HFFc6 (cell line): ENCODE data around the gene ICE1. TPM values are rescaled to one million over a fixed set of nuclear protein-coding genes. Genes with fewer than 3 reads are reported as not detected.
A peak's percentile ranks its signal among the peaks of the same experiment; 100 is the strongest.
"Not testable (repeated sequence)": the region's sequence is repeated elsewhere in the genome, so short reads cannot be mapped to it uniquely, and the experiment has no call there.

Experiments
- DNase-seq: peaks from one replicate; pipeline ENCODE4 v3.0.0-alpha.2; 2018
- H3K27ac Mint-ChIP-seq: 2 replicates; pipeline ENCODE4 v1.8.0; 2020; ENCODE audit warnings: mild to moderate bottlenecking, mixed read lengths
- H3K27me3 Mint-ChIP-seq: 2 replicates; pipeline ENCODE4 v1.8.0; 2021; ENCODE audit warnings: mild to moderate bottlenecking, moderate library complexity, mixed read lengths; ENCODE audit not compliant: insufficient read depth
- H3K36me3 Mint-ChIP-seq: 2 replicates; pipeline ENCODE4 v1.8.0; 2021; ENCODE audit warnings: low read depth, mixed read lengths
- H3K4me1 Mint-ChIP-seq: 2 replicates; pipeline ENCODE4 v1.8.0; 2020; ENCODE audit warnings: low read depth, mixed read lengths
- H3K4me3 Mint-ChIP-seq: 2 replicates; pipeline ENCODE4 v1.8.0; 2020; ENCODE audit warnings: mild to moderate bottlenecking, moderate library complexity, mixed read lengths
- H3K9me3 Mint-ChIP-seq: 2 replicates; pipeline ENCODE4 v1.8.0; 2020; ENCODE audit warnings: mild to moderate bottlenecking, mixed read lengths
- CTCF ChIP-seq: fragments of 200-600 bp; sonication (generic); IDR thresholded peaks from 2 replicates; pipeline ENCODE4 v1.5.0; 2021; ENCODE audit warnings: antibody characterized with exemption, mild to moderate bottlenecking
- total RNA-seq, 6 experiments: library from RNA; stranded (reverse); fragmentation: NEBNext Ultra II Directional; extraction: Animal tissue kit (Norgen Biotek cat#: 25700); gene quantifications; 2 replicates in 1 of 6; 3 replicates in 5 of 6; pipeline ENCODE4 v1.2.3, GENCODE V29; 2021

ICE1 gene
- total RNA-seq, 6 experiments from 2014 or later, result 19.7 to 23.8 (median 22.2) TPM

GRCh38 chr5:5394384-5394986, 28.0 kb upstream of the ICE1 start:
- TF ChIP-seq CTCF, result peak; percentile 84
- not testable (repeated sequence) for H3K4me3 Mint-ChIP-seq
- peak; percentile 41 for DNase-seq

GRCh38 chr5:5395093-5395492, 27.4 kb upstream of the ICE1 start:
- not testable (repeated sequence) for DNase-seq, H3K36me3 Mint-ChIP-seq, H3K27ac Mint-ChIP-seq, H3K27me3 Mint-ChIP-seq, H3K4me3 Mint-ChIP-seq, H3K9me3 Mint-ChIP-seq
- peaks cover 16% of the 10 kb centered on the region; the same call in 1 of the 2 replicates for H3K4me1 Mint-ChIP-seq

More at GRCh38 chr5:5394384-5394986, 28.0 kb upstream of the ICE1 start:
- H3K27ac Mint-ChIP-seq, H3K9me3 Mint-ChIP-seq, H3K36me3 Mint-ChIP-seq, H3K27me3 Mint-ChIP-seq: not testable (repeated sequence)
- H3K4me1 Mint-ChIP-seq, result peaks cover 16% of the 10 kb centered on the region; the same call in 1 of the 2 replicates

- Mint-ChIP-seq H3K4me1 (peaks cover 7% of the 10 kb centered on the region; the same call in 1 of the 2 replicates), H3K27me3 (peaks cover 2% of the 10 kb centered on the region), H3K9me3 (no peaks in the 10 kb centered on the region), H3K4me3 (no peak overlapping the region), H3K36me3 (no peaks in the 10 kb centered on the region), H3K27ac (no peak overlapping the region)
- TF ChIP-seq CTCF, result no peak
- DNase-seq, result no peak
Observed at GRCh38 chr5:5398071-5398470, 24.4 kb upstream of the ICE1 start.

GRCh38 chr5:5401095-5401494, 21.4 kb upstream of the ICE1 start:
- Mint-ChIP-seq H3K36me3 (no peaks in the 10 kb centered on the region), H3K27ac (no peak overlapping the region), H3K4me1 (peaks cover 7% of the 10 kb centered on the region; the same call in 1 of the 2 replicates), H3K27me3 (peaks cover 6% of the 10 kb centered on the region), H3K9me3 (no peaks in the 10 kb centered on the region), H3K4me3 (no peak overlapping the region)
- no peak for TF ChIP-seq CTCF
- no peak for DNase-seq

GRCh38 chr5:5403741-5404140, 18.7 kb upstream of the ICE1 start:
- H3K4me3 Mint-ChIP-seq, result no peak overlapping the region

More at GRCh38 chr5:5403741-5404140, 18.7 kb upstream of the ICE1 start:
- Mint-ChIP-seq H3K4me1 (no peaks in the 10 kb centered on the region), H3K27ac (no peak overlapping the region), H3K36me3 (no peaks in the 10 kb centered on the region), H3K9me3 (no peaks in the 10 kb centered on the region), H3K27me3 (peaks cover 10% of the 10 kb centered on the region)
- TF ChIP-seq CTCF, result no peak
- DNase-seq, result no peak
